Progenitor cell of endocrine pancreas (in vitro differentiated cells): ENCODE measurements around the gene ZCCHC7. TPM values are rescaled to one million over a fixed set of nuclear protein-coding genes. Genes with fewer than 3 reads are reported as not detected.

Experiments
- DNase-seq: peaks from one replicate; pipeline ENCODE4 v3.0.0; 2021; ENCODE audit warnings: low spot score; ENCODE audit not compliant: unreplicated experiment
- H3K27ac Mint-ChIP-seq: 2 replicates; pipeline ENCODE4 v1.8.0; 2021; ENCODE audit warnings: mild to moderate bottlenecking, moderate library complexity, mixed read lengths
- H3K27me3 Mint-ChIP-seq: 2 replicates; pipeline ENCODE4 v1.8.0; 2021; ENCODE audit warnings: mixed read lengths
- H3K36me3 Mint-ChIP-seq: 2 replicates; pipeline ENCODE4 v1.8.0; 2022; ENCODE audit warnings: mixed read lengths; ENCODE audit not compliant: insufficient read depth
- H3K4me1 Mint-ChIP-seq: 2 replicates; pipeline ENCODE4 v1.8.0; 2021; ENCODE audit warnings: low read depth, mixed read lengths
- H3K4me3 Mint-ChIP-seq: 2 replicates; pipeline ENCODE4 v1.8.0; 2021; ENCODE audit warnings: low read depth, mild to moderate bottlenecking, moderate library complexity, mixed read lengths
- H3K9me3 Mint-ChIP-seq: 2 replicates; pipeline ENCODE4 v1.8.0; 2021; ENCODE audit warnings: low read depth, mixed read lengths
- total RNA-seq: library from RNA; stranded (reverse); gene quantifications from 2 replicates; pipeline ENCODE4 v1.2.1, GENCODE V29; 2021
- TF ChIP-seq, protein P1 (sequence below): fragments of 200-600 bp; sonication (generic); IDR thresholded peaks from one replicate; pipeline ENCODE4 v1.5.0; 2021; ENCODE audit warnings: antibody characterized with exemption, mild to moderate bottlenecking; ENCODE audit not compliant: unreplicated experiment

The ZCCHC7 gene
- total RNA-seq, 1 donor from 2014 or later, result 16.6 TPM

DNA sequence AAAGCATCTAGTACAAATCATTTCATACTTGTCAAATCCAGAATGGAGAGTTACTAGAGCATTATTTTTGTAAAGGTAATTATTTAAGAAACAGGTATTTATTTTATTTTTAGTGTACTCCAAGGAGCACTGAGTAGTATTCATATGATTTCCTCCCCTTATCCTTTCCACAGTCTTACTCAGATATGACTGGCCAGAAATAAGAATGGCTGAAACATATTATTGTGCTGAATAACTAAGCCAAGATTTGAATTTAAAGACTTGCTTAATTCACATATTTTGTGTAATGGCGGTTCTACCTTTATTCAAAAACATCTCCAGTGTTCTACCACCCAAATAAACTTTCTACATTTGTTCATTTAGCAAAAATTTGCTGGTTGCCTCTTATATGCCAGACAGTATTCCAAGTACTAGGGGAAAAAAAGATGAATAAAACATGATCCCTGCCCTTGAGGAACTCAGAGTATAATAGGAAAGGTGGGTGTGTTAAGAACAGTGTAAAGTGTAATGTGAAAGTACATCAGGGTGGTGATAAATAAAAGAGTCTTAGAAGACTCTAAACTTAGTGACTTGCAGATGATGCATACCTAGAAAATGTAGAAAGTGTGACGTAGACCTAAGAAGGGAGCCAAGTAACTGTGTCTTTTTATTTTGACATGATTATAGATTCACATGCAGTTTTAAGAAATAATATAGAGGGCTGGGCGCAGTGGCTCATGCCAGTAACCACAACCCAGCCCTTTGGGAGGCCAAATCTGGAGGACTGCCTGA, 191.7 kb downstream of the ZCCHC7 start:
- H3K36me3 Mint-ChIP-seq, result no peaks in the 10 kb centered on the region
- no peaks in the 10 kb centered on the region for H3K4me1 Mint-ChIP-seq

DNA sequence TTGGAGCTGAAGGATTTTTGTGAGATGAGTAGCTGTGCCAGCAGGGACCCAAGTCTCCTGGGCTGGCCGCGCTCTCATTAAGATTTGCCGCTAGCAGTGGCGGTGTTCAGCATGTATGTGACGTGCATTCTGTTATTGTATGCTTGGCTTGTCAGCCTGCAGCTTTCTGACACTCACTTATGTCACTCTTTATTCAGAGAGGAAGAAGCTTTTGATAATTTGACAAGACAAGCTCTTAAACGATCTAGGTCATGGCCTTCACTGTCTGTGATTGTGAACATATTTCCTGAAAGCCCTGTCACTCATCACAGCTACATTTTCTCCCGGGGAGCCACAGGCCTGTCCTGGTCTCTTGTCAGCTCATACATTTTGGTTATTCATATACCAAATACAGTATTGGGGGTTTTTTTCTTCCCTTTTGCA, 203.9 kb downstream of the ZCCHC7 start:
- Mint-ChIP-seq H3K4me1 (peaks cover 20% of the 10 kb centered on the region), H3K36me3 (peaks cover 7% of the 10 kb centered on the region), H3K9me3 (peaks cover 8% of the 10 kb centered on the region), H3K4me3 (no peak overlapping the region), H3K27me3 (no peaks in the 10 kb centered on the region), H3K27ac (no peak overlapping the region)
- DNase-seq, result no peak
- TF ChIP-seq, protein P1, sequence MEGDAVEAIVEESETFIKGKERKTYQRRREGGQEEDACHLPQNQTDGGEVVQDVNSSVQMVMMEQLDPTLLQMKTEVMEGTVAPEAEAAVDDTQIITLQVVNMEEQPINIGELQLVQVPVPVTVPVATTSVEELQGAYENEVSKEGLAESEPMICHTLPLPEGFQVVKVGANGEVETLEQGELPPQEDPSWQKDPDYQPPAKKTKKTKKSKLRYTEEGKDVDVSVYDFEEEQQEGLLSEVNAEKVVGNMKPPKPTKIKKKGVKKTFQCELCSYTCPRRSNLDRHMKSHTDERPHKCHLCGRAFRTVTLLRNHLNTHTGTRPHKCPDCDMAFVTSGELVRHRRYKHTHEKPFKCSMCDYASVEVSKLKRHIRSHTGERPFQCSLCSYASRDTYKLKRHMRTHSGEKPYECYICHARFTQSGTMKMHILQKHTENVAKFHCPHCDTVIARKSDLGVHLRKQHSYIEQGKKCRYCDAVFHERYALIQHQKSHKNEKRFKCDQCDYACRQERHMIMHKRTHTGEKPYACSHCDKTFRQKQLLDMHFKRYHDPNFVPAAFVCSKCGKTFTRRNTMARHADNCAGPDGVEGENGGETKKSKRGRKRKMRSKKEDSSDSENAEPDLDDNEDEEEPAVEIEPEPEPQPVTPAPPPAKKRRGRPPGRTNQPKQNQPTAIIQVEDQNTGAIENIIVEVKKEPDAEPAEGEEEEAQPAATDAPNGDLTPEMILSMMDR, result no peak

More for the DNA sequence above, 191.7 kb downstream of the ZCCHC7 start:
- H3K4me3 Mint-ChIP-seq, result no peak overlapping the region
- no peak overlapping the region for H3K27ac Mint-ChIP-seq
- no peaks in the 10 kb centered on the region for H3K27me3 Mint-ChIP-seq
- no peaks in the 10 kb centered on the region for H3K9me3 Mint-ChIP-seq
- DNase-seq, result no peak
- TF ChIP-seq, protein P1, result no peak

DNA sequence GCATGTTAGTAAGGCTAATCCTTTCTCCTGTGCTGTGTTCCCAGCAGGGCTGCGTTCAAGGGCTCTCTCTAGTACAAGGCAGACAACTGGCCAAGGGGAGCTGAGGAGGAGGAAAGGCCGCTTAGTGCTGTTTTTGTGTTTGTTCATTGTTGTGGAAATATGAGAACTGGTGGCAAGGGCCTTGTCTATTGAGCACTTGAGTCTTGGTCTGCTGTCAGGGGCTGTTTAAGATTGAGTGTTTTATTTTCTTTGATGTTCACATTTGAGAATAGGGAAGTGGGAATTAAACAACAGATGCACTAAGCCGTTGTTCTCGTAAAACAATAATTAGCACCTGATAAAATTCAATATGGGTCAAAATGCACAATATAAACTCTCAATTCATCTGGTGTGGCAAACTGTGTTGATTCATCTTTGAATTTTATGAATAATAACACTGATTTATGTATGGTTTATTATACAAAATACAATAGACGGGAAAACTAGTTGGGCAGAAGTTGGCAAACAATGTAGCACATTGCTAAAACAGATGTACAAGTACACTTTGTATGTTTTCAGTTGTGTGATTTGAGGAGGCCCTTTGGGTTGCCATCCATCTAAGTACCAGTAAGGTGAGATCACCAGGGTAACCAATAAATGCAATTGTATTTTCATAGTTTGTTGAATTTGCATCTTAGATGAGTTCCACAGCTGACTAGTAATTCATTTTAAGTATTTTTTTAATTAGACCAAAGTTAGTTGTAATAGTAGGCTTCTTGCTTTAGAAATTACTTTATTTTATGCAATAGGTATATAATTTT, 204.5 kb downstream of the ZCCHC7 start:
- Mint-ChIP-seq H3K4me3 (no peak overlapping the region), H3K27me3 (no peaks in the 10 kb centered on the region), H3K27ac (no peak overlapping the region), H3K4me1 (peaks cover 23% of the 10 kb centered on the region), H3K9me3 (peaks cover 5% of the 10 kb centered on the region), H3K36me3 (peaks cover 4% of the 10 kb centered on the region)
- TF ChIP-seq, protein P1, result no peak
- DNase-seq, result no peak

DNA sequence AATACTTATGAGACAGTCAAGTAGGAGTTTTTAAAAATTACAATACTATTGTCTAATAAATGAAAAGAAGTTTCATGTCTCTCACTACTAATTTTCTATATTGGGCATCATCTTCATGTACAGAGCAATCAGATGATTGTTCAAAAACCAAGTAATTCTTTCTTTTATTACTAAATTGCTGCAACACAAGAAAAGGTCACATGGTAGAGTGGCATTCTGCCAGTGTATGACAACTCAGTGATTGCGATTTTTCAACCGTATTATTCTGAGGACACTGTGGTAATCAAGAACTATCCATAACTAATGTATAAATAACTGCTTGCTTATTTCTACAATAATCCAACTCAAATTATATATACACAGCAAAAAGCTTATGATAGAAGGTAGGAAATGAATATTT, 205.4 kb downstream of the ZCCHC7 start:
- Mint-ChIP-seq H3K27ac (no peak overlapping the region), H3K27me3 (no peaks in the 10 kb centered on the region), H3K9me3 (no peaks in the 10 kb centered on the region), H3K36me3 (no peaks in the 10 kb centered on the region), H3K4me3 (no peak overlapping the region), H3K4me1 (peaks cover 23% of the 10 kb centered on the region)
- TF ChIP-seq, protein P1, result no peak
- no peak for DNase-seq

DNA sequence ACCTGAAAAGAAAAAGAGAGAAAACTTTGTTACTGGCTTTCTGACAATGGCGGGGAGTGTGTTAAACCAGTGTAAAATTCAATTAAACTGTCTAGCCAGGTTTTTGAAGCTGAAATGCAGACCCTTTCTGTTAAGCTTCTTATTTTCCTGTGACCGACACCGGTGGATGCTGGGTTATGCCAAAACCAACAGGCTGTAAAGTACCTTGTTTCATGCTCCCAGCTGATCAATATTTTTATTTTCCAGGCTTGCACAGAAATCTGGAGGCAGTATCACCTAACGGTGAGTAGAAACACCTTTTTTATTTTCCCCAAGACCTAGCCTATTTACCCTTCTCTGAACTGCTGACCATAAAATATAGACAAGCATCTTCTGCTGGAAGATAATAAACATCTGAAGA, 207.2 kb downstream of the ZCCHC7 start:
- Mint-ChIP-seq H3K36me3 (no peaks in the 10 kb centered on the region), H3K27ac (no peak overlapping the region), H3K27me3 (no peaks in the 10 kb centered on the region), H3K4me1 (peaks cover 23% of the 10 kb centered on the region), H3K9me3 (no peaks in the 10 kb centered on the region), H3K4me3 (no peak overlapping the region)
- DNase-seq, result no peak
- TF ChIP-seq, protein P1, result no peak
